SIG-M5 treated with dmso at 0.1 percent for 504 hours (cell line): ENCODE data around the gene RTL3.

Experiments
- DNase-seq: peaks from one replicate; lab custom pipeline; 2025; ENCODE audit not compliant: unreplicated experiment; lab: John Stamatoyannopoulos, UW

The RTL3 gene

GRCh38 chrX:78622831-78623230 lies 36.3 kb downstream of the RTL3 start:
- no peak for DNase-seq

DNA sequence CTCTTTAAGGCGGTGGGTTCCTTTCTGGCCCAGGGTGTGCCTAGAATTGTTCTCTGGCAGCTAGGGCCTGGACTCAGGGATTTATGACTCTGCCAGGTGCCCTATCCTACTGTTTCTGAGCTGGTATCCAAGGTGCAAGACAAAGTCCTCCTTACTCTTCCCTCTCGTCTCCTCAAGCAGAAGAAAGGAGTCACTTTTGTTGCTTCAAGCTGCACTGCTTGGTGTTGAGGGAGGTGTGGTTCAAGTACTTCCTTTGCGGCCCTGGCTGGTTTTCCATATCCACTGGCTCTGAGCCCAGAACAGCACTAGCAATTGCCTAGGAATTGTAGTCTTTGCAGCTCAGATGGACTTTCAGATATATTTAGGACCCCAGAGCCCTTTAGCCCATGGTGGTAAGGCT lies 39.3 kb downstream of the RTL3 start:
- DNase-seq, result no peak

GRCh38 chrX:78618987-78619386 lies 40.1 kb downstream of the RTL3 start:
- DNase-seq, result no peak

GRCh38 chrX:78614264-78614663 lies 44.9 kb downstream of the RTL3 start:
- no peak for DNase-seq
